22Rv1 (cell line): ENCODE data around the gene HMGN4.

Experiments
- ZFX ChIP-seq: fragments of 450-650 bp; IDR thresholded peaks from 2 replicates; pipeline ENCODE4 v1.6.1; 2017; ENCODE audit warnings: antibody characterized with exemption, borderline replicate concordance
- TF ChIP-seq, protein P1 (sequence below): fragments of 450-650 bp; IDR thresholded peaks from 2 replicates; pipeline ENCODE4 v1.5.1; 2017; ENCODE audit warnings: mild to moderate bottlenecking

DNA sequence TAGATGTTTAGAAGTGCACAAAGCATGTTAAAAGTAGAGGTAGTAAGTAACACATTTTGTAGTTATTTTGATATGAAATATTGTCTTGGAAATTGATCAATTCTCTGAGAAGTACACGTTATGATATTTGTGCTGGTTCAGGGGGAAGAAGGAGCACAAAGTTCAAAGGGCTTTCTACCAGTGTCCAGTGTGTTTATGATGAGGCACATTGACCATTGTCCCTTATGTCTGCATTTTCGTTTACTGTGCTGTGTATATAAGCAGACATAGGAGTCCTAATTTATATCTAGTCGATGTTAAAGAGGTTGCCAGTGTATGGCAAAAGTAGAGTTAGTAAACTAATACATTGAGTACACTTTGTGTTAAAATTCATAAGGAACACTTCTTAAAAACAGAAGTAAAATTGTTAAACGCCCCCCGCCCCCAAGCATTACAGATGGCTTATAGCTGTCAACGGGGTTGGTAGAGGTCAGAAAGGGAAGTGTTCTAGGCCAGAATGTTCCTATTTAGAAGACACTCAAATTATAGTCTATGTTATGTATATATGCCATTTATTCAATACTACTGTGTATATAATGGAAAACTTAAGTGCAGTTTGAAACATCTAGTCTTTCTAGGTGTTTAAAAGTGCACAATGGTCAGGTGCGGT is 13.3 kb upstream of the HMGN4 start:
- TF ChIP-seq, protein P1, sequence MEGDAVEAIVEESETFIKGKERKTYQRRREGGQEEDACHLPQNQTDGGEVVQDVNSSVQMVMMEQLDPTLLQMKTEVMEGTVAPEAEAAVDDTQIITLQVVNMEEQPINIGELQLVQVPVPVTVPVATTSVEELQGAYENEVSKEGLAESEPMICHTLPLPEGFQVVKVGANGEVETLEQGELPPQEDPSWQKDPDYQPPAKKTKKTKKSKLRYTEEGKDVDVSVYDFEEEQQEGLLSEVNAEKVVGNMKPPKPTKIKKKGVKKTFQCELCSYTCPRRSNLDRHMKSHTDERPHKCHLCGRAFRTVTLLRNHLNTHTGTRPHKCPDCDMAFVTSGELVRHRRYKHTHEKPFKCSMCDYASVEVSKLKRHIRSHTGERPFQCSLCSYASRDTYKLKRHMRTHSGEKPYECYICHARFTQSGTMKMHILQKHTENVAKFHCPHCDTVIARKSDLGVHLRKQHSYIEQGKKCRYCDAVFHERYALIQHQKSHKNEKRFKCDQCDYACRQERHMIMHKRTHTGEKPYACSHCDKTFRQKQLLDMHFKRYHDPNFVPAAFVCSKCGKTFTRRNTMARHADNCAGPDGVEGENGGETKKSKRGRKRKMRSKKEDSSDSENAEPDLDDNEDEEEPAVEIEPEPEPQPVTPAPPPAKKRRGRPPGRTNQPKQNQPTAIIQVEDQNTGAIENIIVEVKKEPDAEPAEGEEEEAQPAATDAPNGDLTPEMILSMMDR, result no peak
- TF ChIP-seq ZFX, result no peak
